ENCODE data around the gene CUBN. TPM values are rescaled to one million over a fixed set of nuclear protein-coding genes. Genes with fewer than 3 reads are reported as not detected.

The CUBN gene
- total and polyA plus RNA-seq, 2 of the 13 experiments (the other 11 are each of a cell fraction or from before 2014, with no cell fraction given) = 0.27 to 0.32 TPM

DNA sequence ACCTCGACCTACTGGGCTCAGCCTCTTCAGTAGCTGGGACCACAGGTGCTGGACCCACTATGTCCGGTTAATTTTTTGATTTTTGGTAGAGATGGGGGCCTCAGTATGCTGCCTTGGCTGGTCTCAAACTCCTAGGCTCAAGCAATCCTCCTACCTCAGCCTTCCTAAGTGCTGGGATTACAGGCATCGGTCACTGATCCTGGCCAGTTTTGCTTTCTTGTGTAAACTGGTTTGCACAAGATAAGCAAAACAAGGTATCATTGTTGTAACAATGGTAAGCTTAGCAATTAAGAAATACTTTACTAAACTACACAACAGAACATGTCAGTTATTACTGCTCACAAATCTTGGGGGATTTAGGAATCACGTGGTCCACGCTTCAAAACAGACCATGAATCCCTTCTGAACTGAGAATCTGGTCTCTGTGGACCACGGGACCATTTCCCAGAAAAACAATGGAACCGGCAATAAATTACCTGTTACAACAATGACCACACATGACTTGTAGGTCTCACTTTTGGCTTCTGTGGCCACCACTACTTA lies 349.2 kb downstream of the CUBN start:
- no TSS peak for BruUV-seq (replicated peaks)
- POLR2A ChIA-PET = no interaction called here
- TF ChIP-seq RNF219 (CRISPR knock-in tag; IDR thresholded peaks at IDR 0.05) = no peak
- TF ChIP-seq, protein P1, sequence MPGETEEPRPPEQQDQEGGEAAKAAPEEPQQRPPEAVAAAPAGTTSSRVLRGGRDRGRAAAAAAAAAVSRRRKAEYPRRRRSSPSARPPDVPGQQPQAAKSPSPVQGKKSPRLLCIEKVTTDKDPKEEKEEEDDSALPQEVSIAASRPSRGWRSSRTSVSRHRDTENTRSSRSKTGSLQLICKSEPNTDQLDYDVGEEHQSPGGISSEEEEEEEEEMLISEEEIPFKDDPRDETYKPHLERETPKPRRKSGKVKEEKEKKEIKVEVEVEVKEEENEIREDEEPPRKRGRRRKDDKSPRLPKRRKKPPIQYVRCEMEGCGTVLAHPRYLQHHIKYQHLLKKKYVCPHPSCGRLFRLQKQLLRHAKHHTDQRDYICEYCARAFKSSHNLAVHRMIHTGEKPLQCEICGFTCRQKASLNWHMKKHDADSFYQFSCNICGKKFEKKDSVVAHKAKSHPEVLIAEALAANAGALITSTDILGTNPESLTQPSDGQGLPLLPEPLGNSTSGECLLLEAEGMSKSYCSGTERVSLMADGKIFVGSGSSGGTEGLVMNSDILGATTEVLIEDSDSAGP (CRISPR knock-in tag; IDR thresholded peaks at IDR 0.05; ENCODE audit: borderline replicate concordance) = no peak
- TF ChIP-seq ZSCAN29 (CRISPR knock-in tag; conservative IDR thresholded peaks at IDR 0.05) = no peak
- no peak for TF ChIP-seq SNAPC2 (CRISPR knock-in tag; IDR thresholded peaks at IDR 0.05)
- no peak for TF ChIP-seq ZNF782 (CRISPR knock-in tag; IDR thresholded peaks at IDR 0.05; ENCODE audit: borderline replicate concordance)
- no peak for TF ChIP-seq WIZ (CRISPR knock-in tag; IDR thresholded peaks at IDR 0.05)
- no peak for TF ChIP-seq ZEB1 (IDR thresholded peaks at IDR 0.05; ENCODE audit: insufficient replicate concordance, low read depth)
- TF ChIP-seq SP1 (IDR thresholded peaks at IDR 0.05) = no peak
- no peak for TF ChIP-seq SP1 (CRISPR knock-in tag; IDR thresholded peaks at IDR 0.05)
- TF ChIP-seq NFKB2 (CRISPR knock-in tag; IDR thresholded peaks at IDR 0.05; ENCODE audit: borderline replicate concordance) = no peak
- TF ChIP-seq FLYWCH1 (CRISPR knock-in tag; IDR thresholded peaks at IDR 0.05) = no peak
- no peak for TF ChIP-seq HHEX (CRISPR knock-in tag; IDR thresholded peaks at IDR 0.05)
- no peak for TF ChIP-seq HMGA1 (CRISPR knock-in tag; conservative IDR thresholded peaks at IDR 0.05)
- no peak for TF ChIP-seq CEBPB (IDR thresholded peaks at IDR 0.05; ENCODE audit: borderline replicate concordance, low read depth, low read length)
- TF ChIP-seq SETDB1 (CRISPR knock-in tag; IDR thresholded peaks at IDR 0.05; ENCODE audit: borderline replicate concordance) = no peak
- no peak for TF ChIP-seq ZNF101 (CRISPR knock-in tag; IDR thresholded peaks at IDR 0.05; ENCODE audit: borderline replicate concordance, low read depth)
- no peak for TF ChIP-seq ZNF564 (CRISPR knock-in tag; IDR thresholded peaks at IDR 0.05)
- no peak for TF ChIP-seq ZMAT3 (CRISPR knock-in tag; conservative IDR thresholded peaks at IDR 0.05)
- TF ChIP-seq, protein P2, sequence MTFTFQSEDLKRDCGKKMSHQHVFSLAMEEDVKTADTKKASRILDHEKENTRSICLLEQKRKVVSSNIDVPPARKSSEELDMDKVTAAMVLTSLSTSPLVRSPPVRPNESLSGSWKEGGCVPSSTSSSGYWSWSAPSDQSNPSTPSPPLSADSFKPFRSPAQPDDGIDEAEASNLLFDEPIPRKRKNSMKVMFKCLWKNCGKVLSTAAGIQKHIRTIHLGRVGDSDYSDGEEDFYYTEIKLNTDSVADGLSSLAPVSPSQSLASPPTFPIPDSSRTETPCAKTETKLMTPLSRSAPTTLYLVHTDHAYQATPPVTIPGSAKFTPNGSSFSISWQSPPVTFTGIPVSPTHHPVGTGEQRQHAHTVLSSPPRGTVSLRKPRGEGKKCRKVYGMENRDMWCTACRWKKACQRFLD (CRISPR knock-in tag; IDR thresholded peaks at IDR 0.05; ENCODE audit: borderline replicate concordance) = no peak
- no peak for TF ChIP-seq ZNF607 (CRISPR knock-in tag; IDR thresholded peaks at IDR 0.05; ENCODE audit: borderline replicate concordance)
- no peak for TF ChIP-seq KLF9 (CRISPR knock-in tag; IDR thresholded peaks at IDR 0.05; ENCODE audit: low read depth)
- H3K27ac ChIP-seq (ENCODE audit: extremely low read length, insufficient read depth, low read length) = no peak overlapping the region
- H3K27me3 ChIP-seq (ENCODE audit: control insufficient read depth in 1 of 2, insufficient read depth in 2 of 2, low read length in 2 of 2) = no peaks in the 10 kb centered on the region
- no peak overlapping the region for H3K4me2 ChIP-seq (ENCODE audit: low read depth, low read length)
- 0 out of 2 replicates have a peak, but pooled peaks cover 6% of the 10 kb centered on the region for H3K4me1 ChIP-seq (ENCODE audit: insufficient read depth, low read length)
- no peaks in the 10 kb centered on the region for H3K79me2 ChIP-seq (ENCODE audit: insufficient read depth, low read length)
- no peaks in the 10 kb centered on the region for H3K9me3 ChIP-seq (ENCODE audit: low read length)
- CTCF ChIA-PET (ENCODE audit: low intra/inter-chr PET ratio, low total read pairs) = no interaction called here
- in situ Hi-C loops (cut with HindIII; ENCODE audit: extremely low pct_ligation_motif_present, low pct_unique_long_range_greater_than_20kb) (loop anchor here (25.0 kb wide), 2 partner anchors 668 to 893 kb away; no protein-coding TSS in a partner anchor), intact Hi-C loops (cut with micrococcal nuclease; ENCODE audit: unreplicated experiment) (no loop called here)
- no peaks in the 10 kb centered on the region; a peak in 1 of 5 replicates for H3K36me3 ChIP-seq (replicated peaks in 1 of 2; ENCODE audit: control insufficient read depth in 1 of 2, insufficient read depth in 2 of 2, low read length in 2 of 2)
- WGBS (ENCODE audit: low lambda C conversion rate) = 89% methylated on average over 7 of the region's 7 CpGs
- no peak for FAIRE-seq
- no peak overlapping the region for H3K9ac ChIP-seq (ENCODE audit: insufficient read depth, low read depth, low read length)
- DNase-seq (ENCODE audit: low spot score) = no peak
- no peak overlapping the region for H3K4me3 ChIP-seq (replicated peaks in 1 of 3; ENCODE audit: insufficient read depth in 1 of 3, low read depth in 2 of 3, low read length in 3 of 3)
- no peak overlapping the region for H2AFZ ChIP-seq (ENCODE audit: low read length)
- ATAC-seq = no peak
- no peaks in the 10 kb centered on the region for H4K20me1 ChIP-seq (ENCODE audit: insufficient read depth, low read length)
